ENCODE measurements around the gene FOXL2.

- TF ChIP-seq CTCF (IDR thresholded peaks at IDR 0.05) = no peak
- no peak for TF ChIP-seq POLR2A (IDR thresholded peaks at IDR 0.05)
These were observed 24.9 kb upstream of the FOXL2 start for GRCh38 chr3:138971766-138972320.

All from heart left ventricle (tissue), 13 donors.